Measurements from ENCODE around the gene RAPGEF4.

GRCh38 chr2:173095356-173095755 is 359.7 kb downstream of the RAPGEF4 start:
- TF ChIP-seq ZNF274 (IDR thresholded peaks at IDR 0.05; ENCODE audit: low read length) (no peak), ZNF274 (tag by site-specific recombination; IDR thresholded peaks at IDR 0.05; ENCODE audit: borderline replicate concordance) (no peak), ZNF777 (tag by site-specific recombination; IDR thresholded peaks at IDR 0.05; ENCODE audit: borderline replicate concordance) (no peak), CTCF (tag by site-specific recombination; IDR thresholded peaks at IDR 0.05) (no peak), ZNF549 (tag by site-specific recombination; IDR thresholded peaks at IDR 0.05) (no peak), ZNF398 (tag by site-specific recombination; IDR thresholded peaks at IDR 0.05) (no peak), ZNF146 (tag by site-specific recombination; IDR thresholded peaks at IDR 0.05) (no peak), ZFP37 (tag by site-specific recombination; IDR thresholded peaks at IDR 0.05) (no peak), ZNF184 (tag by site-specific recombination; IDR thresholded peaks at IDR 0.05) (no peak), OSR2 (tag by site-specific recombination; IDR thresholded peaks at IDR 0.05) (no peak), REST (tag by site-specific recombination; IDR thresholded peaks at IDR 0.05) (no peak)
